Measurements from ENCODE around the gene SH3GL1. TPM values are rescaled to one million over a fixed set of nuclear protein-coding genes. Genes with fewer than 3 reads are reported as not detected.

Gene SH3GL1
- total and polyA plus RNA-seq, 2 experiments from 2014 or later: 73.1 to 89.5 TPM

GRCh38 chr19:4361152-4362046 lies 38.9 kb downstream of the SH3GL1 start:
- Mint-ChIP-seq H3K4me1 (peaks cover 7% of the 10 kb centered on the region; the same call in 1 of the 3 replicates), H3K36me3 (ENCODE audit: low read depth) (peaks cover 20% of the 10 kb centered on the region), H3K4me3 (no peak overlapping the region), H3K27me3 (ENCODE audit: insufficient read depth, low read depth, poor library complexity) (peaks cover 20% of the 10 kb centered on the region), H3K9me3 (no peaks in the 10 kb centered on the region), H3K27ac (no peak overlapping the region)
- H3K4me3 ChIP-seq: no peak overlapping the region
- H4K20me1 ChIP-seq (replicated peaks; ENCODE audit: insufficient read depth): no peaks in the 10 kb centered on the region; the same call in 1 of the 2 replicates
- peak; percentile 21 for ATAC-seq
- TF ChIP-seq POLR2AphosphoS5 (IDR thresholded peaks at IDR 0.05; ENCODE audit: low read depth) (peak; percentile 2; the same call in 1 of the 2 replicates), CREB1 (CRISPR knock-in tag; IDR thresholded peaks at IDR 0.05; ENCODE audit: low read depth) (no peak), CTCF (conservative IDR thresholded peaks at IDR 0.05; ENCODE audit: low read depth in 2 of 2) (0 out of 4 replicates have a peak, but pooled peaks of 1 of the 2 experiments have one; percentile 0), ZNF331 (CRISPR knock-in tag; IDR thresholded peaks at IDR 0.05; ENCODE audit: low read depth) (no peak)
- H3K79me2 ChIP-seq (replicated peaks; ENCODE audit: insufficient read depth): no peaks in the 10 kb centered on the region
- no peaks in the 10 kb centered on the region; the same call in 1 of the 2 replicates for H3K4me1 ChIP-seq (ENCODE audit: insufficient read depth)
- H3K4me2 ChIP-seq: no peak overlapping the region
- no peaks in the 10 kb centered on the region for H3K36me3 ChIP-seq (ENCODE audit: insufficient read depth)
- peaks cover 26% of the 10 kb centered on the region for H3F3A ChIP-seq (replicated peaks; ENCODE audit: low read depth)
- H3K27me3 ChIP-seq (ENCODE audit: insufficient read depth): no peaks in the 10 kb centered on the region
- peak; percentile 69 for DNase-seq (ENCODE audit: low spot score)
- H2AFZ ChIP-seq: no peak overlapping the region
- peak overlapping the region; percentile 55 for H3K27ac ChIP-seq (ENCODE audit: low read depth)
- H3K9me2 ChIP-seq (ENCODE audit: insufficient read depth): no peaks in the 10 kb centered on the region

GRCh38 chr19:4360641-4361151 lies 39.7 kb downstream of the SH3GL1 start:
- no peaks in the 10 kb centered on the region for H3K27me3 ChIP-seq (ENCODE audit: insufficient read depth)
- TF ChIP-seq ETS1 (IDR thresholded peaks at IDR 0.05) (no peak), POLR2AphosphoS5 (IDR thresholded peaks at IDR 0.05; ENCODE audit: low read depth) (peak; percentile 33)
- H3K9me2 ChIP-seq (ENCODE audit: insufficient read depth): no peaks in the 10 kb centered on the region
- H2AFZ ChIP-seq: no peak overlapping the region
- H3K4me3 ChIP-seq: no peak overlapping the region
- H3K36me3 ChIP-seq (ENCODE audit: insufficient read depth): no peaks in the 10 kb centered on the region
- Mint-ChIP-seq H3K36me3 (ENCODE audit: low read depth) (peaks cover 20% of the 10 kb centered on the region), H3K4me1 (peaks cover 7% of the 10 kb centered on the region; the same call in 1 of the 3 replicates), H3K4me3 (peak overlapping the region; percentile 16; the same call in 1 of the 3 replicates), H3K9me3 (no peaks in the 10 kb centered on the region), H3K27me3 (ENCODE audit: insufficient read depth, low read depth, poor library complexity) (peaks cover 20% of the 10 kb centered on the region), H3K27ac (0 out of 2 replicates have a peak overlapping the region, but pooled peaks have one; percentile 40)
- peak; percentile 12 for ATAC-seq
- peak overlapping the region; percentile 50 for H3K27ac ChIP-seq (ENCODE audit: low read depth)
- H3K4me2 ChIP-seq: no peak overlapping the region
- H3K79me2 ChIP-seq (replicated peaks; ENCODE audit: insufficient read depth): no peaks in the 10 kb centered on the region
- no peaks in the 10 kb centered on the region; the same call in 1 of the 2 replicates for H3K4me1 ChIP-seq (ENCODE audit: insufficient read depth)
- DNase-seq (ENCODE audit: low spot score): no peak
- H4K20me1 ChIP-seq (replicated peaks; ENCODE audit: insufficient read depth): no peaks in the 10 kb centered on the region; the same call in 1 of the 2 replicates
- H3F3A ChIP-seq (replicated peaks; ENCODE audit: low read depth): peaks cover 26% of the 10 kb centered on the region
